GM12892 (cell line): ENCODE results near the gene AACS.

Experiments
- POLR2A ChIP-seq: IDR thresholded peaks from 2 replicates; pipeline ENCODE4 v1.6.1; 2011; ENCODE audit warnings: low read depth, low read length, control low read depth
- POLR2AphosphoS5 ChIP-seq: IDR thresholded peaks from 2 replicates; pipeline ENCODE4 v1.6.1; 2011; ENCODE audit warnings: low read depth, low read length, control low read depth
- TAF1 ChIP-seq: IDR thresholded peaks from 2 replicates; pipeline ENCODE4 v1.6.1; 2011; ENCODE audit warnings: low read depth, mild to moderate bottlenecking, control low read depth, low read length, borderline replicate concordance

DNA sequence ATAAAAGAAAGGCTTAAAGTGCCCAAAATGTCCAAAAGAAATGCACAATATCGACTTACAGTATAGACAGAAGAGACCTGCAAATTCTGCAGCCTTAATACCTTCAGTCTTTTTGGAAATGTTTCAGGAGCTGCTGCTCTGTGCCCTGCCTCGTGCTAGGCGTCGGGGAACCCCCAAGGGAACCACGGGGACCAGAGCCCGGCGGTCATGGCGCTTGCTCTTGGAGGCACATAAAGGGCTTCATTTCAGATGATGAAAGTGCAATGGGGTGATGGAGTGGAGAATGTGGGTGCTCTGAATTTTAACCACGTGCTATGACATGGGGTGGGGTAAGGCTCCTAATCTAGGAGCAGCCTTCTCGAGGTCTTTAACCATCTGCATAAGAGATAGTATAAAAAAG lies 14.8 kb upstream of the AACS start:
- TF ChIP-seq POLR2A, result no peak
- no peak for TF ChIP-seq POLR2AphosphoS5
- no peak for TF ChIP-seq TAF1
